ENCODE measurements around the gene WDR54. TPM values are rescaled to one million over a fixed set of nuclear protein-coding genes. Genes with fewer than 3 reads are reported as not detected.
A peak's percentile ranks its signal among the peaks of the same experiment; 100 is the strongest.

Gene WDR54
- total and polyA plus RNA-seq, 7 experiments from 2014 or later: 26.5 to 78.5 (median 33.2) TPM

- Mint-ChIP-seq H3K4me1 (peaks cover 12 to 36% (median 29%) of the 10 kb centered on the region in 7 donors), H3K9me3 (no peaks in the 10 kb centered on the region), H3K36me3 (peaks cover 0 to 18% (median 0%) of the 10 kb centered on the region in 5 donors), H3K27ac (peak overlapping the region in 7 of 9 donors; percentile 14 to 100 (median 97)), H3K4me3 (peak overlapping the region; percentile 90 to 100 (median 98)), H3K27me3 (no peaks in the 10 kb centered on the region)
- CTCF ChIA-PET: no interaction called here
- intact Hi-C loops (cut with micrococcal nuclease): loop anchor here (2.0 to 10.0 kb wide), 2 partner anchors 17 to 1039 kb away; partner anchors contain the start of genes ALMS1 (in 1 of the 2) and RTKN (in 1 of the 2)
- no peak overlapping the region for H3K4me3 ChIP-seq (ENCODE audit: low read length)
- no peak overlapping the region for H3K27ac ChIP-seq (ENCODE audit: low read depth, low read length)
- no peaks in the 10 kb centered on the region for H3K27me3 ChIP-seq (ENCODE audit: control insufficient read depth in 2 of 2, insufficient read depth in 2 of 2, low read length in 2 of 2)
- DNase-seq (no peak), ATAC-seq (no peak)
- H3K9me3 ChIP-seq (ENCODE audit: control insufficient read depth in 2 of 3, low read length in 3 of 3): no peaks in the 10 kb centered on the region
- peaks cover 0 to 19% (median 0%) of the 10 kb centered on the region in 3 experiments for H3K36me3 ChIP-seq (ENCODE audit: control insufficient read depth in 2 of 3, insufficient read depth in 3 of 3, low read length in 3 of 3)
- peaks cover 4 to 14% of the 10 kb centered on the region in 2 donors for H3K4me1 ChIP-seq (ENCODE audit: control insufficient read depth in 2 of 2, insufficient read depth in 2 of 2, low read length in 2 of 2)
- POLR2A ChIA-PET: no interaction called here
These were observed 1.9 kb downstream of the WDR54 start for GRCh38 chr2:74423231-74424095.

DNA sequence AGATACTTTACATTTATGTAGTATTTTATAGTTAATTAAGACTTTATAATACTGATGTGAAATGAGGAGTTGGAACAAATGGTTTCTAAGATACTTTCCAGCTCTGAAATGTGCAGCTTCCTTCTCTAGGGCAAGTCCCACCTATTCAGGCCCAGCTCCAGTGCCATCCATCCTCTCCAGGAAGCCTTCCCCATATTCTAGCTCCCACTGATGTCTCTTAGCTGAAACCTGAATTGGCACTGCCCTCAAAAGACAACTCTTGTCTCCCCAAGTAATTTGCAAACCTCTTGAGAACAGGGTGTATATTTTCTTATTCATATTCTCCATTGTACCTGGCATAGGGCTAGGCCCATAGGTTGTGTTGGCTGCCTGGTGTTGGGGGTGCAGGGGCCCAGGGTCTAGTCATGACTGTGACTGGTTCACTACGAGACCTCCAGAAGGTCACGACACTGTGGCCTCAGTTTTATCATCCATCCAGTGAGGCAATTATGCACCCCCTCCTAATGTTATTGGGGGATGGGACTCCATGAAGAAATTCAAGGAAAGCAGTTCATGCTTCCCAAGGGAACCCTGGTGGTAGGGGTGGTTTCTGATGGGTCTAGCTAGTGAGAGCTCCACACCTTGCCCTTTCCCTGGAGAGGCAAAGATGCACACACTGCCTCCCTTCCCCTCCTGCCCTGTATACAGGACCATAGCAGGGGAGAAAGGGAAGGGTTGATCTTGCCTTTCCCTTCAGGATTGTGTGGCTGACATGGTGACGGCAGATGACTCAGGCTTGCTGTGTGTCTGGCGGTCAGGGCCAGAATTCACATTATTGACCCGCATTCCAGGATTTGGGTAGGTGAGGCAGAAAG is 2.8 kb downstream of the WDR54 start:
- Histone ChIP-seq H3K36me3 (ENCODE audit: control insufficient read depth in 2 of 3, insufficient read depth in 3 of 3, low read length in 3 of 3) (peaks cover 0 to 19% (median 0%) of the 10 kb centered on the region in 3 experiments), H3K27ac (ENCODE audit: low read depth, low read length) (no peak overlapping the region), H3K27me3 (ENCODE audit: control insufficient read depth in 2 of 2, insufficient read depth in 2 of 2, low read length in 2 of 2) (no peaks in the 10 kb centered on the region), H3K9me3 (ENCODE audit: control insufficient read depth in 2 of 3, low read length in 3 of 3) (no peaks in the 10 kb centered on the region), H3K4me3 (ENCODE audit: low read length) (no peak overlapping the region), H3K4me1 (ENCODE audit: control insufficient read depth in 2 of 2, insufficient read depth in 2 of 2, low read length in 2 of 2) (peaks cover 4 to 14% of the 10 kb centered on the region in 2 donors)
- Mint-ChIP-seq H3K27me3 (no peaks in the 10 kb centered on the region), H3K27ac (peak overlapping the region in 3 of 9 donors; percentile 20 to 43 (median 38)), H3K4me1 (peaks cover 12 to 36% (median 29%) of the 10 kb centered on the region in 7 donors), H3K9me3 (no peaks in the 10 kb centered on the region), H3K36me3 (peaks cover 0 to 18% (median 0%) of the 10 kb centered on the region in 5 donors), H3K4me3 (peak overlapping the region in 3 of 10 donors; percentile 12 to 19 (median 19))
- ChIA-PET POLR2A (no interaction called here), CTCF (no interaction called here)
- intact Hi-C loops (cut with micrococcal nuclease): loop anchor here in 1 of 2 donors (10.0 kb wide), 1 partner anchor 1040 kb away; the partner anchor contains the start of gene ALMS1
- DNase-seq: no peak
- ATAC-seq: no peak

DNA sequence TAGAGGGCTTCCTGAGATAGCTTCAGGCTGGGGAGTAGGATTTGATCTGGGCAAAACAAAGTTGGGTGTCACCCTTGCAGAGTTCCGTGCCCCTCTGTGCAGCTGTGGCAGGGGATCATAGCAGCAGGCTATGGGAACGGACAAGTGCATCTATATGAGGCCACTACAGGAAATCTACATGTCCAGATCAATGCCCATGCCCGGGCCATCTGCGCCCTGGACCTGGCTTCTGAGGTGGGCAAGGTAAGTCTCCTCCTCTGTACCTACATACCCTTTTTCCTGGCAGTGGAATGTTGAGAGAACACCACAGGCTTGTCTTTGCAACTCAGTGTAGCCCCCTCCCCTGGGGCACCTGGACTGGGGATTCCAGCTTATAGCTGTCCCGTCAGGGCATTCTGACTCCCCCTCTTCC is 3.5 kb downstream of the WDR54 start:
- ChIA-PET CTCF (no interaction called here), POLR2A (no interaction called here)
- no peak overlapping the region for H3K4me3 ChIP-seq (ENCODE audit: low read length)
- no peaks in the 10 kb centered on the region for H3K9me3 ChIP-seq (ENCODE audit: control insufficient read depth in 2 of 3, low read length in 3 of 3)
- no peaks in the 10 kb centered on the region for H3K27me3 ChIP-seq (ENCODE audit: control insufficient read depth in 2 of 2, insufficient read depth in 2 of 2, low read length in 2 of 2)
- no peaks in the 10 kb centered on the region for H3K9me3 Mint-ChIP-seq
- DNase-seq (no peak), ATAC-seq (no peak)
- peaks cover 0 to 18% (median 0%) of the 10 kb centered on the region in 5 donors for H3K36me3 Mint-ChIP-seq
- H3K27me3 Mint-ChIP-seq: no peaks in the 10 kb centered on the region
- peaks cover 0 to 19% (median 0%) of the 10 kb centered on the region in 3 experiments for H3K36me3 ChIP-seq (ENCODE audit: control insufficient read depth in 2 of 3, insufficient read depth in 3 of 3, low read length in 3 of 3)
- no peak overlapping the region for H3K27ac ChIP-seq (ENCODE audit: low read depth, low read length)
- intact Hi-C loops (cut with micrococcal nuclease): loop anchor here in 1 of 2 donors (10.0 kb wide), 1 partner anchor 1040 kb away; the partner anchor contains the start of gene ALMS1
- no peak overlapping the region for H3K27ac Mint-ChIP-seq
- H3K4me3 Mint-ChIP-seq: peak overlapping the region in 1 of 10 donors; percentile 12
- H3K4me1 ChIP-seq (ENCODE audit: control insufficient read depth in 2 of 2, insufficient read depth in 2 of 2, low read length in 2 of 2): peaks cover 4 to 14% of the 10 kb centered on the region in 2 donors
- H3K4me1 Mint-ChIP-seq: peaks cover 12 to 33% (median 26%) of the 10 kb centered on the region in 7 donors

DNA sequence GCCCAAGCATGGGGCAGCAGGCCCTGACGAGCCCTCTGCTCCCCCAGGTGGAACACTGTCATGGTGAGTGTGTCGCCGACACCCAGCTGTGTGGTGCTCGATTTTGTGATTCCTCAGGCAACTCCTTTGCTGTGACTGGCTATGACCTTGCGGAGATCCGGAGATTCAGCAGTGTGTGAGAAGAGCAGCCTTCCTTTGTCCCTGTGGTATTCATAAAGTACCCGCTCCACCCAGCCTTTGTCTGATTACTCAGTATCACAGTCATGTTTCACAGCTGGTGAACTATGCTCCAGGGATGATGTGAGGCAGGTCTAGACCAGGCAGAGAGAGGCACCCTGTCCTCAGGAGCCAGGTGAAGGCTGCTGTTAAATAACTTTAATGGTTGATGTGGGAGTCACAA is 4.0 kb downstream of the WDR54 start:
- H3K4me1 Mint-ChIP-seq: peaks cover 8 to 28% (median 20%) of the 10 kb centered on the region in 7 donors
- no peak for ATAC-seq
- POLR2A ChIA-PET: no interaction called here

DNA sequence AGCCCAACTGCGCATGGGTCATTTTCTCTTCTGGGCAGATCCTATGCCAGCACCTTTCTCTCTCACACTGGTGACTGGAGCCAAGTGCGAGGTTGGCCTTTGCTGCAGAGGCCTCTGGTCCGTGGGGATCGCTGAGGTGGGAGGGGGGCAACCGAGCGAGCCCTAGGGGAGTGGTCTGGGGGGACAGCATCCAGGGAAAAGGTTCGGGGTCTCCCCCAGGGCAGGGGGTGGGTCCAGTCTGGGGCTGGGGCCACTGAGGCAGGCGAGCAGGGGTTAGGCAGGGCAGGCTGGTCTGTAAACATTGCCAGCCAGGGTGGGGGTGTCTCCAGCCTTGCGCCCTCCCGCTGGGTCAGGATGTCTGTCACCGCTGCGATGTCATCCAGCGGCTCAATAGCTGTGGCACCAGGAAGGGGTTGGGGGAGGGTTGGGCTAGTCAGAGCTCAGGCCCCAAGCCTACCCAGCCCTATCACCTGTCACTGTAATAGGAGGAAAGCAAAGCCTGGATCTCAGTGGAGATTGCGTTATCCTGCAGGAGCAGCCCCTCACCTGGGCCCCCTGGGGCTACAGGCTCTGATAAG is 4.7 kb downstream of the WDR54 start:
- ATAC-seq (no peak), DNase-seq (no peak)
- no peaks in the 10 kb centered on the region for H3K9me3 Mint-ChIP-seq
- Histone ChIP-seq H3K4me3 (ENCODE audit: low read length) (no peak overlapping the region), H3K27ac (ENCODE audit: low read depth, low read length) (no peak overlapping the region), H3K27me3 (ENCODE audit: control insufficient read depth in 2 of 2, insufficient read depth in 2 of 2, low read length in 2 of 2) (no peaks in the 10 kb centered on the region), H3K4me1 (ENCODE audit: control insufficient read depth in 2 of 2, insufficient read depth in 2 of 2, low read length in 2 of 2) (peaks cover 4% of the 10 kb centered on the region in 2 donors), H3K9me3 (ENCODE audit: control insufficient read depth in 2 of 3, low read length in 3 of 3) (no peaks in the 10 kb centered on the region), H3K36me3 (ENCODE audit: control insufficient read depth in 2 of 3, insufficient read depth in 3 of 3, low read length in 3 of 3) (peaks cover 0 to 19% (median 0%) of the 10 kb centered on the region in 3 experiments)
- H3K4me1 Mint-ChIP-seq: peaks cover 2 to 23% (median 14%) of the 10 kb centered on the region in 7 donors
- ChIA-PET CTCF (no interaction called here), POLR2A (no interaction called here)
- peak overlapping the region in 2 of 9 donors; percentile 27 to 48 for H3K27ac Mint-ChIP-seq
- no peak overlapping the region for H3K4me3 Mint-ChIP-seq
- no peaks in the 10 kb centered on the region for H3K27me3 Mint-ChIP-seq
- peaks cover 0 to 18% (median 0%) of the 10 kb centered on the region in 5 donors for H3K36me3 Mint-ChIP-seq
- intact Hi-C loops (cut with micrococcal nuclease): loop anchor here in 1 of 2 donors (10.0 kb wide), 1 partner anchor 1041 kb away; the partner anchor contains the start of gene ALMS1

More for the DNA sequence above, 4.0 kb downstream of the WDR54 start:
- CTCF ChIA-PET: no interaction called here
- Mint-ChIP-seq H3K9me3 (no peaks in the 10 kb centered on the region), H3K4me3 (no peak overlapping the region), H3K27ac (no peak overlapping the region), H3K36me3 (peaks cover 0 to 18% (median 0%) of the 10 kb centered on the region in 5 donors), H3K27me3 (no peaks in the 10 kb centered on the region)
- Histone ChIP-seq H3K36me3 (ENCODE audit: control insufficient read depth in 2 of 3, insufficient read depth in 3 of 3, low read length in 3 of 3) (peaks cover 0 to 19% (median 0%) of the 10 kb centered on the region in 3 experiments), H3K4me3 (ENCODE audit: low read length) (no peak overlapping the region), H3K9me3 (ENCODE audit: control insufficient read depth in 2 of 3, low read length in 3 of 3) (no peaks in the 10 kb centered on the region), H3K4me1 (ENCODE audit: control insufficient read depth in 2 of 2, insufficient read depth in 2 of 2, low read length in 2 of 2) (peaks cover 4 to 9% of the 10 kb centered on the region in 2 donors), H3K27me3 (ENCODE audit: control insufficient read depth in 2 of 2, insufficient read depth in 2 of 2, low read length in 2 of 2) (no peaks in the 10 kb centered on the region), H3K27ac (ENCODE audit: low read depth, low read length) (no peak overlapping the region)
- intact Hi-C loops (cut with micrococcal nuclease): loop anchor here in 1 of 2 donors (10.0 kb wide), 1 partner anchor 1041 kb away; the partner anchor contains the start of gene ALMS1
- DNase-seq: no peak

DNA sequence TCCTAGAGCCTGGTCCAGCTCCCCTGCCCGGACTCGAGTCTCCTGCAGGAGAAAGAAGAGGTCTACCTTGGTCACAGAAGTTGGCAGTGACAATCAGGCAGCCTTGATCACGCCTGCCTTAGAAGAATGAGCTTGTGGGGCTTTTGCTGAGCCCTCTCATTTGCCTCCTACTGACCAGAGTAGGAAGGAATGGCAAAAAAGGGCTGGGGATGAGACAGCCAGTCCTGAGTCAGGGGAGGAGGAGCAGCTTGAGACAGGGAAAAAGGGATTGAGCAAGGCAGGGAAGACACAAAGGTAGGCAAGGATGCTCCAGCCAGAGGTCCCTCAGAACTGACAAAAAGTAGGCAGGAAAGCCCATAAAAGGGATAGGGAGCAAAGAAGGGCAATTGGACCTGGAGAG is 6.0 kb downstream of the WDR54 start:
- no peak for ATAC-seq
- Mint-ChIP-seq H3K27ac (no peak overlapping the region), H3K4me3 (no peak overlapping the region), H3K36me3 (peaks cover 0 to 18% (median 0%) of the 10 kb centered on the region in 5 donors), H3K9me3 (no peaks in the 10 kb centered on the region), H3K4me1 (peaks cover 0 to 21% (median 6%) of the 10 kb centered on the region in 7 donors), H3K27me3 (no peaks in the 10 kb centered on the region)
- no peak overlapping the region for H3K27ac ChIP-seq (ENCODE audit: low read depth, low read length)
- ChIA-PET POLR2A (no interaction called here), CTCF (interaction anchor here (0.6 kb wide), 1 partner anchor 27 kb away, joined by 3 read pairs; the partner anchor contains the start of gene INO80B)
- no peaks in the 10 kb centered on the region for H3K27me3 ChIP-seq (ENCODE audit: control insufficient read depth in 2 of 2, insufficient read depth in 2 of 2, low read length in 2 of 2)
- H3K4me3 ChIP-seq (ENCODE audit: low read length): no peak overlapping the region
- H3K9me3 ChIP-seq (ENCODE audit: control insufficient read depth in 2 of 3, low read length in 3 of 3): no peaks in the 10 kb centered on the region
- no peak for DNase-seq
- intact Hi-C loops (cut with micrococcal nuclease): loop anchor here in 1 of 2 donors (10.0 kb wide), 1 partner anchor 1043 kb away; the partner anchor contains the start of gene ALMS1
- peaks cover 0 to 15% (median 0%) of the 10 kb centered on the region in 3 experiments for H3K36me3 ChIP-seq (ENCODE audit: control insufficient read depth in 2 of 3, insufficient read depth in 3 of 3, low read length in 3 of 3)
- H3K4me1 ChIP-seq (ENCODE audit: control insufficient read depth in 2 of 2, insufficient read depth in 2 of 2, low read length in 2 of 2): no peaks in the 10 kb centered on the region

Measured in naive thymus-derived CD4-positive, alpha-beta T cell (primary cell).